Right cardiac atrium (tissue), 5 donors: ENCODE data around the gene TMEM232. TPM values are rescaled to one million over a fixed set of nuclear protein-coding genes. Genes with fewer than 3 reads are reported as not detected.

ENCODE experiments used
- ATAC-seq, 2 donors: fragments of 200-7000 bp; cut with Tn5 transposase; one replicate each; pipeline versions ENCODE4 v1.8.0 to v1.9.1; 2020; ENCODE audit warnings: moderate library complexity in 2 of 2, mild to moderate bottlenecking in 1 of 2
- DNase-seq, 3 donors: peaks; one replicate each; pipeline ENCODE4 v3.0.0-alpha.2; 2020
- H3K27ac ChIP-seq: one replicate; pipeline ENCODE4 v1.5.1; 2013; ENCODE audit warnings: mild to moderate bottlenecking, low read length, control low read depth, moderate library complexity
- H3K27me3 ChIP-seq: one replicate; pipeline ENCODE4 v1.6.1; 2013; ENCODE audit not compliant: control insufficient read depth, insufficient read depth
- H3K4me1 ChIP-seq: one replicate; pipeline ENCODE4 v1.6.1; 2013; ENCODE audit warnings: low read length; ENCODE audit not compliant: control insufficient read depth, insufficient read depth
- H3K4me3 ChIP-seq: one replicate; pipeline ENCODE4 v1.5.1; 2013; ENCODE audit warnings: low read length, control low read depth
- H3K9me3 ChIP-seq: one replicate; pipeline ENCODE4 v1.6.1; 2013; ENCODE audit warnings: low read length; ENCODE audit not compliant: control insufficient read depth
- WGBS: extraction: QIAGEN DNeasy Blood & Tissue Kit; methylation state at CpG from one replicate; pipeline ENCODE4 v1.1.7; 2013; 5-methylcytosine and 5-hydroxymethylcytosine counted together
- intact Hi-C, 4 donors: fragments of 100-400 bp; cut with DNase I; formaldehyde crosslinking; loops; one replicate each; pipeline versions ENCODE4 v1.11.0 to v1.14.0; 2022 to 2023
- polyA plus RNA-seq: library from polyadenylated mRNA; stranded (reverse); fragments of 200-250 nt; gene quantifications from one replicate; pipeline ENCODE4 v1.2.3, GENCODE V29; 2013
- total RNA-seq, 4 donors: library from RNA; stranded (reverse); fragmentation: NEBNext Ultra II Directional; extraction: Animal tissue kit (Norgen Biotek cat#: 25700); gene quantifications; one replicate each; pipeline ENCODE4 v1.2.1, GENCODE V29; 2021
- donor health status: healthy with polysubstance abuse.
- donor health status: DM: no; HTN: yes; CAD: no.
- donor health status: DM: no; HTN: no; CAD: no.
- donor health status: DM: no; HTN: yes; CAD: no; lungs with severe emphysema.
- donor health status: DM: yes; HTN: yes; CAD: no.

Gene TMEM232
- total and polyA plus RNA-seq, 5 donors = 0.63 to 3.3 (median 3.1) TPM

GRCh38 chr5:110460837-110461236 is 265.6 kb downstream of the TMEM232 start:
- no peaks in the 10 kb centered on the region for H3K9me3 ChIP-seq
- WGBS = 81% methylated on average over 4 of the region's 4 CpGs
- no peak overlapping the region for H3K4me3 ChIP-seq
- intact Hi-C loops = no loop called here
- ATAC-seq (no peak), DNase-seq (no peak)
- no peaks in the 10 kb centered on the region for H3K4me1 ChIP-seq
- H3K27me3 ChIP-seq = no peaks in the 10 kb centered on the region
- no peak overlapping the region for H3K27ac ChIP-seq

GRCh38 chr5:110458313-110458712 is 268.2 kb downstream of the TMEM232 start:
- Histone ChIP-seq H3K27me3 (no peaks in the 10 kb centered on the region), H3K27ac (no peak overlapping the region), H3K4me3 (no peak overlapping the region), H3K4me1 (no peaks in the 10 kb centered on the region), H3K9me3 (no peaks in the 10 kb centered on the region)
- intact Hi-C loops = no loop called here
- no peak for DNase-seq
- ATAC-seq = no peak
- WGBS = 94% methylated on average over 1 of the region's 1 CpG

- H3K4me1 ChIP-seq = no peaks in the 10 kb centered on the region
- intact Hi-C loops = no loop called here
- DNase-seq (no peak), ATAC-seq (no peak)
- H3K4me3 ChIP-seq = no peak overlapping the region
- WGBS = 90% methylated on average over 4 of the region's 4 CpGs
- H3K27me3 ChIP-seq = no peaks in the 10 kb centered on the region
- no peaks in the 10 kb centered on the region for H3K9me3 ChIP-seq
- H3K27ac ChIP-seq = no peak overlapping the region
These were observed 283.6 kb downstream of the TMEM232 start for GRCh38 chr5:110442856-110443255.

- Histone ChIP-seq H3K27ac (no peak overlapping the region), H3K4me3 (no peak overlapping the region), H3K4me1 (no peaks in the 10 kb centered on the region), H3K9me3 (no peaks in the 10 kb centered on the region), H3K27me3 (no peaks in the 10 kb centered on the region)
- DNase-seq = no peak
- intact Hi-C loops = no loop called here
- 36% methylated on average over 2 of the region's 2 CpGs for WGBS
- no peak for ATAC-seq
These were observed 285.4 kb downstream of the TMEM232 start for GRCh38 chr5:110441035-110441434.

GRCh38 chr5:110440058-110440457 is 286.4 kb downstream of the TMEM232 start:
- ATAC-seq (peak in 1 of 2 donors; percentile 36), DNase-seq (no peak)
- no peak overlapping the region for H3K27ac ChIP-seq
- intact Hi-C loops = no loop called here
- H3K4me1 ChIP-seq = no peaks in the 10 kb centered on the region
- H3K9me3 ChIP-seq = no peaks in the 10 kb centered on the region
- no peaks in the 10 kb centered on the region for H3K27me3 ChIP-seq
- 59% methylated on average over 2 of the region's 2 CpGs for WGBS
- H3K4me3 ChIP-seq = no peak overlapping the region

GRCh38 chr5:110439296-110439695 is 287.2 kb downstream of the TMEM232 start:
- H3K27me3 ChIP-seq = no peaks in the 10 kb centered on the region
- ATAC-seq (no peak), DNase-seq (no peak)
- no peak overlapping the region for H3K4me3 ChIP-seq
- no peaks in the 10 kb centered on the region for H3K9me3 ChIP-seq
- H3K27ac ChIP-seq = no peak overlapping the region
- no peaks in the 10 kb centered on the region for H3K4me1 ChIP-seq
- intact Hi-C loops = no loop called here
- WGBS = 54% methylated on average over 3 of the region's 3 CpGs

GRCh38 chr5:110435207-110435606 is 291.3 kb downstream of the TMEM232 start:
- DNase-seq (no peak), ATAC-seq (no peak)
- no peaks in the 10 kb centered on the region for H3K27me3 ChIP-seq
- no peaks in the 10 kb centered on the region for H3K9me3 ChIP-seq
- H3K27ac ChIP-seq = no peak overlapping the region
- intact Hi-C loops = no loop called here
- WGBS = 68% methylated on average over 2 of the region's 2 CpGs
- no peak overlapping the region for H3K4me3 ChIP-seq
- H3K4me1 ChIP-seq = no peaks in the 10 kb centered on the region

- ATAC-seq = no peak
- H3K4me1 ChIP-seq = no peaks in the 10 kb centered on the region
- DNase-seq = no peak
- no peaks in the 10 kb centered on the region for H3K27me3 ChIP-seq
- H3K4me3 ChIP-seq = no peak overlapping the region
- no peak overlapping the region for H3K27ac ChIP-seq
- no peaks in the 10 kb centered on the region for H3K9me3 ChIP-seq
- intact Hi-C loops = no loop called here
These were observed 294.9 kb downstream of the TMEM232 start for GRCh38 chr5:110431603-110432002.

GRCh38 chr5:110414360-110414759 is 312.1 kb downstream of the TMEM232 start:
- H3K4me1 ChIP-seq = no peaks in the 10 kb centered on the region
- WGBS = 51% methylated on average over 2 of the region's 2 CpGs
- DNase-seq = no peak
- ATAC-seq = no peak
- H3K9me3 ChIP-seq = no peaks in the 10 kb centered on the region
- H3K27me3 ChIP-seq = no peaks in the 10 kb centered on the region
- no peak overlapping the region for H3K27ac ChIP-seq
- H3K4me3 ChIP-seq = no peak overlapping the region
- intact Hi-C loops = no loop called here

- no peaks in the 10 kb centered on the region for H3K27me3 ChIP-seq
- no peak overlapping the region for H3K27ac ChIP-seq
- no peaks in the 10 kb centered on the region for H3K9me3 ChIP-seq
- no peaks in the 10 kb centered on the region for H3K4me1 ChIP-seq
- DNase-seq = no peak
- ATAC-seq = no peak
- WGBS = 59% methylated on average over 2 of the region's 2 CpGs
- H3K4me3 ChIP-seq = no peak overlapping the region
- intact Hi-C loops = no loop called here
These were observed 312.6 kb downstream of the TMEM232 start for GRCh38 chr5:110413856-110414255.

- no peak overlapping the region for H3K27ac ChIP-seq
- no peaks in the 10 kb centered on the region for H3K4me1 ChIP-seq
- ATAC-seq (no peak), DNase-seq (no peak)
- WGBS = 77% methylated on average over 3 of the region's 3 CpGs
- intact Hi-C loops = no loop called here
- no peaks in the 10 kb centered on the region for H3K9me3 ChIP-seq
- H3K27me3 ChIP-seq = no peaks in the 10 kb centered on the region
- H3K4me3 ChIP-seq = no peak overlapping the region
These were observed 316.9 kb downstream of the TMEM232 start for GRCh38 chr5:110409571-110409970.

- 54% methylated on average over 1 of the region's 1 CpG for whole genome bisulfite sequencing
- no peak overlapping the region for H3K4me3 ChIP-seq
- H3K4me1 ChIP-seq = no peaks in the 10 kb centered on the region
- no peaks in the 10 kb centered on the region for H3K9me3 ChIP-seq
- DNase-seq (no peak), ATAC-seq (no peak)
- H3K27ac ChIP-seq = no peak overlapping the region
- intact Hi-C loops = no loop called here
- no peaks in the 10 kb centered on the region for H3K27me3 ChIP-seq
These were observed 323.9 kb downstream of the TMEM232 start for GRCh38 chr5:110402562-110402961.
